Measurements from ENCODE around the gene PIGU.

DNA sequence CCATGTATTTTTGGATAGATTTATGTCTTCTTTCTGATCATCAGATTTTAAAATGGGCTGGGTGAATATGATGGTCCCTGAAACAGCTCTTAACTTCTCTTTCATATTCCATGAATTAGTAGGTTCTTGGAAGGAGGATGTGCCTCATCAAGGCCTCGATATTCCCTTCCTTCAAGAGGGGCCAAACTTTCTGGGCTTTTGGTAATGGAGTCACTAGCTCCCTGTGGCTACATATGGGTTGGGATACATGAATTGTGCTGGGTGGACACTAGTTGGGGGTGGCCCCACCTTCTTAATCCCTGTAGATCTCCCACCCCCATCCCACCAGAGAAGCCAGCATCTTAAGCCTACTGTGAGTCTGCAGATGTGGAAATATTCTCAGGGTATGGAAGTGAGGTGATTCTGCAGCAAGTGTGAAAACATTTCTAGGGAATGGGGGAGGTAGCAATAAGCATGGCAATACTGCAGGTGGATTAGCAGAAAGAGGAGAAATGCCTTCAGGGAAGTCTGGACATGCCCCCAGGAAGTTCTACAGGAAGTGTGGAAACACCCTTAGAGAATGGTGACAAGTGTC lies 29.5 kb upstream of the PIGU start:
- TF ChIP-seq POLR2A (IDR thresholded peaks at IDR 0.05; ENCODE audit: extremely low read depth, insufficient read length): no peak
- TF ChIP-seq, protein P1, sequence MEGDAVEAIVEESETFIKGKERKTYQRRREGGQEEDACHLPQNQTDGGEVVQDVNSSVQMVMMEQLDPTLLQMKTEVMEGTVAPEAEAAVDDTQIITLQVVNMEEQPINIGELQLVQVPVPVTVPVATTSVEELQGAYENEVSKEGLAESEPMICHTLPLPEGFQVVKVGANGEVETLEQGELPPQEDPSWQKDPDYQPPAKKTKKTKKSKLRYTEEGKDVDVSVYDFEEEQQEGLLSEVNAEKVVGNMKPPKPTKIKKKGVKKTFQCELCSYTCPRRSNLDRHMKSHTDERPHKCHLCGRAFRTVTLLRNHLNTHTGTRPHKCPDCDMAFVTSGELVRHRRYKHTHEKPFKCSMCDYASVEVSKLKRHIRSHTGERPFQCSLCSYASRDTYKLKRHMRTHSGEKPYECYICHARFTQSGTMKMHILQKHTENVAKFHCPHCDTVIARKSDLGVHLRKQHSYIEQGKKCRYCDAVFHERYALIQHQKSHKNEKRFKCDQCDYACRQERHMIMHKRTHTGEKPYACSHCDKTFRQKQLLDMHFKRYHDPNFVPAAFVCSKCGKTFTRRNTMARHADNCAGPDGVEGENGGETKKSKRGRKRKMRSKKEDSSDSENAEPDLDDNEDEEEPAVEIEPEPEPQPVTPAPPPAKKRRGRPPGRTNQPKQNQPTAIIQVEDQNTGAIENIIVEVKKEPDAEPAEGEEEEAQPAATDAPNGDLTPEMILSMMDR (IDR thresholded peaks at IDR 0.05; ENCODE audit: low read depth, low read length): no peak
